ENCODE results near the gene GPS2.
A peak's percentile ranks its signal among the peaks of the same experiment; 100 is the strongest.

GPS2 gene

DNA sequence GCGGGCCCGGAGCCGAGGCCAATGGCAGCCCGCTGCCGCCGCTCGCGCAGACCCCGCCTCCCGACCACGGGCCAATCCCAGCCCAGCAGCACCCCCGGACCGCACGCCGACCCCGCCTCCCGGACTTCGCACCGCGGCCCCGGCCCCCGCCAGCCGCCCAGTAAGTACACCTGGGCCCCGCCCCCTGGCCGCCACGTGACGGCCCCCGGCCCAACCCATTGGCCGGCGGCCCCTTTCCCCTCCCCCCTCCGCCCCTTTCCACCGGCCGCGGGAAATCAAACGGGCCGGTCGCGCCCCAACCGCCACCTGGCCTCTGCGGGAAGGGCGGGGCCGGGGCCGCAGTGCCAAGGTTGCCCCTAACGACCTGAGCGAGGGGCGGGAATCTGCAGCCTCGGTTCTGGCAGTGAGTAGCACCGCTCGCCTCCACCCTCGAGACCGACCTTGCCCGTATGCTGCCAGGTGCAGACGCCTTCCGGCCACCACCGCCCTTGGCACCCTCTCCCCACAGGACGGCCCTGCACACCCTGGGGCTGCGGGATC is 20.5 kb downstream of the GPS2 start, which contains the start of gene YBX2:
TSS of gene YBX2 (minus strand) at position 26 of the 540 bp plus-strand sequence. CDS start 139 bp downstream, outside the sequence.
- DNase-seq, result peak in 13 of 58 donors; percentile 5 to 61 (median 18)

DNA sequence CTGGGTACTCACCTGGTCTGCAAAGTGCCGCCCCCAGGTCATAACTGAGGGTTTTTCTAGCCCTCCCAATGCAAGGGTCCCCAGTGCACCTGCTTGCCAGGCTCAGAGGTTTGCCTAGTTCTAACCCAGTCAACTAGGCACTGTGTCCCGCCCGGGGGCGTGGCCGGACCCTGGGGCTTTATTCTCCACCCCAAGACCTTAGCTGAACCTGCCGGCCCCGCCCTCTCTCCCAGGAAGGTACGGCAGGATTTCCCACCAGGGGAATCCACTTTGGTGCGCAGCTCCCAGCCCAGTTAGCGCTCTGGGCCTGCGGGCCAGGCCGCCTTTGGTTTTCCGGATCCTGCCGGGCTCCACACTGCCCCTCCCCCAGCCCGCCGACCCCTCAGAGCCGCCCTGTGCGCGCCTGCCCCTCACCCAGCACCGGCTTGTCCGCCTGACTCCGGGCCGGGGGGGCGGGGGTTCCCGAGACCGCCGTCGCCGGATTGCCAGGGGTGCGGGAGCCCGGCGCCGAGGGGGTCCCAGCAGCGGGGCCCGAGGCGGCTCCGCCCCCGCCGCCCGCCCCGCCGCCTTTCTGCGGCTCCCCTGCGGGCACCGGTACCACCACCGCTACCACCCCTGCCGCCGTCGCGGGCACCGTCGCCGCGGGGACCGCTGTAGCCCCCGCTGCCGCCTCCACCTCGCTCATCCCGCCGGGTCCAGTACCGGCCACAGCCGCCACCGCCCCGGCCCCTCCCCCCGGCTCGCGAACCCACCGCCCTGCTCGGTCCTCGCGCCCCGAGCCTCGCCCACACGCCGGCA is 21.1 kb downstream of the GPS2 start:
- DNase-seq, result peak in 1 of 58 donors; percentile 59

DNA sequence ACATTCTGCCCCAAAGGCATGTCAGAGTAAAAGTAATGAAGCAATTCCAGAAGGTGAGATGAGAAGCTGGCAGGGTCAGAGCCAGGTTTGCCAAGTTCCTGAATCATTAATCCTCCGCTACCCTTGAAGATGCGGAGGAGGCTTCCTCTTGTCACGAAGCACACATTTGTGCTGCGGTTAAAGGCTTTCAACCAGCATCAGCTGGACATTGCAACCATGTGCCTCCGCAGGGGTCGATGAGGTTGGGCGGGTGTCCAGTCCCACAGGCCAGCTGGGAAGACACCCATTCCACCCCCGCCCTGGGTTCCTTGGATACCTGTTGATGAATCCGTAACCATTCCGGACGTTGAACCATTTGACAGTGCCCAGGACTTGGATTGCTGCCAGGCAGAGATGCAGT is 22.0 kb downstream of the GPS2 start:
- no peak for DNase-seq

DNA sequence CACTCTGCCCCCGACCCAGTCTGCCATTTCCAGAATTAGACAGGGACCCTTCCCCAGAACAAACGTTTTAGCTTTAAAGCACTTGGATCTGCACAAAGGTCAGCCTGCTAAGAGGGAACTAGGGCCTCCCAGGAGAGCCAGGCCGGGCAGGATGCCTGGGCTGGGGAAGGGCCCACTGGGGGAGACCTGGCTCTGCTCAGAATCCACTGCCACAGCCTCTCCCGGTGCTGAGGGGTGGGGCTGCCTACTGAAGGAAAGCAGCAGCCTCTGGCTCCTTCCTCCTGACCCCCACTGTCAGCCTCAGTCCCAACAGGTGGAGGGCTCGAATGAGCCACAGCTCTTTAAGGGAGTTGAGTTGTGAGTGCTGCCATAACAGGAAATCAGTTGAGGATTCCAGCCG is 22.4 kb downstream of the GPS2 start:
- DNase-seq, result peak in 2 of 58 donors; percentile 3 to 15

DNA sequence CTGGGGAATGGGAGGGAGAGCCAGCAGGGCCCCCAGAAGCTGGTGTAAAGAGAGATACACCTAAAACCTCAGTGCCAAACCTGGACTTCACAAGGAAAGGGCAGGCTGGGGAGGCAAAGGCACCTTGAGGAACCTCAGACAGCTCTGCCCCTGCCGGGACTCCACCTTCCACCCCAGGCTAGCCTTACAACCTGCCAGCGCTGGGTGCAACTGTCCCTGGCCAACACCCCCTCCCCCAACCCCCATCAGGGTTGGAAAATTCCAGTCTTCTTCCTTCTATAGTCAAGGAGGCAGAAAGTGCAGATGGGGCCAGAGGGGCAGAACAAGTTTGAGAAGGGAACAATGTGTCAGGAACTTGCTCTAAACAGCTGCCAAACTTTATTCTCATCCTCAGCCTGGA is 23.0 kb downstream of the GPS2 start:
- no peak for DNase-seq

DNA sequence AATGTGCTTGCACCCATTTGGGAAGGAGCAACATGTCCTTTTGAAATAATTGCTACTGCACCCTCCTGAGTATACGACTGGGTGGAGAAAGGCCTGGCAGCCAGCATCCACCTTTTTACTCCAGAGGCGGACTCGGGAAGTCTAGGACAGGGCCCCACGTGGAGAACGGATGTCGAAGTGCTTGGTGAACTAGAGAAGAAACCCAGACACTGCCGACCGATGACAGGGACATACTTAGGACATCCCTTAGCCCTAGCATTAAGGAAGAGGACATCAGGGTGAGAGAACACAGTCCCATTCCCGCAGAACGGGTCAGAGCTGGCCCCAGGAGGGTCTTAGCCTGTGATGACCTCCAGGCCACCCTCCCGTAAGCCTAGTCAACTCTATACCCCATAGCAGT is 24.5 kb downstream of the GPS2 start:
- DNase-seq, result no peak

DNA sequence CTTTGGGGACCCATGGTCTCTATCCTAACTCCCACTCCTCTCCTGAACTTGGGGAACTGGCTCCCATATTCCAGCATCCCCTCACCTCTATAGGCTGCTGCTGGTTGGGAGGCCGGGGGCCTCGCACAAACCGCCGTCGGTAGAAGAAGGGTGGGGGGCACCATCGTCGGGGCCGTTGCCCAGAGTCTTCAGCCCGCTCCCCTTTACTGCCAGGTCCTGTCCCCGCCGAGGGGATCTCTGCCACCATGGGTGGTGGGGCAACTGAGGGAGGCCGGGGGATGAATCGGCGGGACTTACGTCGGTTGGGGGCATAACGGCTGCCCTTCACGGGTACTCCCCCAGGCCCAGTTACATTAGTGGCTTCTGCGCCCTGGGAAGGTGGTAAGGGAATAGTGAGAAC is 25.0 kb downstream of the GPS2 start:
- no peak for DNase-seq

DNA sequence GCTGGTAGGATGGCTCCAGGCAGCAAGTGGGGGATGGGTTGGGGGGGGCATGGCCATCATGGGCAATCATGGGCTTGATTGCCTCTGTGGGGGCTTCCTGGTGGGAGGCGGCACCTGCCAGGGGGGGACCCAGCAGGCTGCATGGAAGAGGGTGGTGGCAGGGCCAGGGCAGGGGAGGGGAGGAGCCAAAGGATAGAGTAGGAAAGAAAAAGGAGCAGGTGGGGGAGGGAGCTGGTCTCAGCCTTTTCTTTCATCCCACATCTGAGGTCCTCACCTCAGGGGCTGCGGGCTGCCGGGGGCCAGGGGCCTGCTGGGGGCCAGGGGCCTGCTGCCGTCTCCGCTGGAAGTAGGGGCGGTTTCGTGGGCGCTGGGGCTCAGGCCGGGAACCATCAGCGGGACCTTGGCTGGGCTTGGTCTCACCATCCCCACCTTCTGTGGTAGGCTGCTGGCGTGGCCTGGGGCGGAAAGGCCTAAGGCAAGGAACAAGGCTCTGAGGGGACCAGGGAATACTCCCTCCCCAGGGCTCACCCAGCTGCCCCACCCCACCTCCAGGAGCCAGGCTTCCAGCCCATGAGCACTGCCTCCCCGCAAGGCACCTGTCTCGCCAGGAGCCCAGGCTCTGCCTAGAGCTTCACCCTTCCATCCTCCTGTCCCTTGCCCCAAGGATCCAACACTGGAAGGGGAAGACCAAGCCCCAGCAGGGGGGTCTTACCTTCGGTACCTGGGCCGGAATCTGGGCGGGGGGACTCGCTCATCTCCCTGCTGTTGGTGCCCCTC is 25.7 kb downstream of the GPS2 start:
- DNase-seq, result no peak

DNA sequence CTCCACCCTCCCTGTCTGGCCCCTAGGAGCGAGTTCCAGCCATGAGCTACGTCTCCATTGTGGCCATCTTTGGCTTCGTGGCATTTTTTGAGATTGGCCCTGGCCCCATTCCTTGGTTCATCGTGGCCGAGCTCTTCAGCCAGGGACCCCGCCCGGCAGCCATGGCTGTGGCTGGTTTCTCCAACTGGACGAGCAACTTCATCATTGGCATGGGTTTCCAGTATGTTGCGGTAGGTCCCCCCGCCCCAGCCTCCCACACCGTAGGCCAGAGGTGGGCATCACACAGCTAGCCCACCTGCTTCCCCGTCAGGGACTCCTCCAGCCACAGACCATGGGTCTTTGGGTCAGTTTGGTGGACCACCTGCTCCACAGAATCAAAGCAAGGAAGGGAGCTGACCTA is 29.5 kb downstream of the GPS2 start:
- DNase-seq, result no peak

DNA sequence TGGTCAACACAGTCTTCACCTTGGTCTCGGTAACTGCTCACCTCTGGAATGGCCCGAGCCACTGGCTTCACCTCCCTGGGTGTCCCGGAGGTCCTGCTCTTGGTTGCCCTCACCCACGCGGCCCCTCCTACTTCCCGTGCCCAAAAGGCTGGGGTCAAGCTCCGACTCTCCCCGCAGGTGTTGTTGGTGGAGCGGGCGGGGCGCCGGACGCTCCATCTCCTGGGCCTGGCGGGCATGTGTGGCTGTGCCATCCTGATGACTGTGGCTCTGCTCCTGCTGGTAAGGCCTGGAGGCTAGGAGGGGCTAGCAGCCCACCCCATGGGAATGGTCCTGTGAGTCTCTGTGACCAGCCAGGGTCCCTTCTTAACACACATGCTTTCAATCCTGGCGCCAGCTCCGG is 30.2 kb downstream of the GPS2 start:
- DNase-seq, result no peak

DNA sequence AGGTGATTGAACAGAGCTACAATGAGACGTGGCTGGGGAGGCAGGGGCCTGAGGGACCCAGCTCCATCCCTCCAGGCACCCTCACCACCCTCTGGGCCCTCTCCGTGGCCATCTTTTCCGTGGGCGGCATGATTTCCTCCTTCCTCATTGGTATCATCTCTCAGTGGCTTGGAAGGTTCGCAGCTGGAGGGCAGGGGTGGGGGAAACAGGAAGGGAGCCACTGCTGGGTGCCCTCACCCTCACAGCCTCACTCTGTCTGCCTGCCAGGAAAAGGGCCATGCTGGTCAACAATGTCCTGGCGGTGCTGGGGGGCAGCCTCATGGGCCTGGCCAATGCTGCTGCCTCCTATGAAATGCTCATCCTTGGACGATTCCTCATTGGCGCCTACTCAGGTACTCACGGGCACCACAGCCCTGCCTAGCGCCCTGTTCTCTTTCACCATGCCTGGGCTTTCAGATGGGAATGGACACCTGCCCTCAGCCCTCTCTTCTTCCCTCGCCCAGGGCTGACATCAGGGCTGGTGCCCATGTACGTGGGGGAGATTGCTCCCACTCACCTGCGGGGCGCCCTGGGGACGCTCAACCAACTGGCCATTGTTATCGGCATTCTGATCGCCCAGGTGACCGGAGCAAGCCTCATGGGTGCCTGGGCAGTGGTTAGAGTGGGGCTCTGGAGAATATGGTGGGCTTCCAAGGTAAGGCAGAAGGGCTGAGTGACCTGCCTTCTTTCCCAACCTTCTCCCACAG is 31.5 kb downstream of the GPS2 start:
- no peak for DNase-seq

DNA sequence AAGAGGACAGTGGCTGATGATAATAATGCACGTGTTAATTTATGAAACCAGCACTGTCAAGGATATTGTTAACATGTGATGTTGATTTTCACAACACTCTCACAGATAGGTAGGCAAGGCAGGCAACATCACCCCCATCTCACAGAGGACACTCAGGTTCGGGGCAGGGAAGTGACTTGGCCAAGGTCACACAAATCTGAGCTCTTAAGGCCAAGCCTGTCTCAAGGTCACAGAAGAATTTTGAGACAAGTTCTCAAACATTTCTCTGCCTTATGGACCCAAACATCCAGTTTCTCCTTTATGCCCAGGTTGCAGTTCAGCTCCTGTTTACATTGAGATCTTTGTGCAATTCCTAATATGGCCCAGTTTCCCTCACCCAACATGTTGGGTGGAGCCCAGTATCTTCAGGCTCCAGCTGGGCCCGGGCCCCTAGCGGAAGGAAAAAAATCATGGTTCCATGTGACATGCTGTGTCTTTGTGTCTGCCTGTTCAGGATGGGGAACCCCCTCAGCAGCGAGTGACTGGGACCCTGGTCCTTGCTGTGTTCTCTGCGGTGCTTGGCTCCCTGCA is 32.3 kb downstream of the GPS2 start:
- no peak for DNase-seq

DNA sequence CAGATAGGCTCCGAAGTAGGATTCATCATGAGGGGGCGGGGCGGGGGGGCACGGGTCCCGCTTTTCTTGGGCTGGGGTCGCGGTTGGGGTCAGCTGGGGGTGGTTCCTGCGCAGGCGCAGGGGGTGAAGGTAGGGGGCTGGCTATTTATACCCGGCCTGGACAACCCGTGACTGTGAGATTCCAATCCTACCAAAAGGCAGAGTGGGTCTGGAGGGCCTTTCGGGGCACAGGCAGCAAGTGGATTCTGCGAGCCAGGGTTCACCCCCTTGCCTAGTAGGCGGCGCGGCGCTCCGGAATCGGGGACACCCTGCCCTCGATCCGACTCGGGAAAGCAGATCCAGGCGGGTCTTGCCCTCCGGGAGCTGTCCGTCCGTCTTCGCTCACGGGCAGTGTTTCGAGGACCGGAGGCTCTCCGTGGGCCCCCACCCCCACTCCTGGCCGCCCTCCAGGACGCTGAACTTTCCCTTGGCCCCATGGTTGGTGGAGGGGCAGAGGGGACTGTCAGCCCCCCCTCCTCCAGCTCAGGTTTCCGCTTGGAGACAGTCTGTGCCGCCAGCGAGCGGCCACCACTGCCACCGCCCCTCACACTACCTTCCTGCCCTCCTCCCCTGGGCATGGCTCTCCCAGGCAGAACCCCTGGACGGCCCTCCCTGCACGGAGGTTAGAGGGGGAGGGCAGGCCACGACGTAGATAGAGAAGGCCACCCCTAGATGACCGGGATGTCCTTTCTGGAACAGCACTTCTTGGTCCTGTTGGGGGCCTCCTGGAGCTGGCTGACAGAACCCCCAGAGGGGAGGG is 33.0 kb downstream of the GPS2 start:
- peak in 1 of 58 donors; percentile 36 for DNase-seq

DNA sequence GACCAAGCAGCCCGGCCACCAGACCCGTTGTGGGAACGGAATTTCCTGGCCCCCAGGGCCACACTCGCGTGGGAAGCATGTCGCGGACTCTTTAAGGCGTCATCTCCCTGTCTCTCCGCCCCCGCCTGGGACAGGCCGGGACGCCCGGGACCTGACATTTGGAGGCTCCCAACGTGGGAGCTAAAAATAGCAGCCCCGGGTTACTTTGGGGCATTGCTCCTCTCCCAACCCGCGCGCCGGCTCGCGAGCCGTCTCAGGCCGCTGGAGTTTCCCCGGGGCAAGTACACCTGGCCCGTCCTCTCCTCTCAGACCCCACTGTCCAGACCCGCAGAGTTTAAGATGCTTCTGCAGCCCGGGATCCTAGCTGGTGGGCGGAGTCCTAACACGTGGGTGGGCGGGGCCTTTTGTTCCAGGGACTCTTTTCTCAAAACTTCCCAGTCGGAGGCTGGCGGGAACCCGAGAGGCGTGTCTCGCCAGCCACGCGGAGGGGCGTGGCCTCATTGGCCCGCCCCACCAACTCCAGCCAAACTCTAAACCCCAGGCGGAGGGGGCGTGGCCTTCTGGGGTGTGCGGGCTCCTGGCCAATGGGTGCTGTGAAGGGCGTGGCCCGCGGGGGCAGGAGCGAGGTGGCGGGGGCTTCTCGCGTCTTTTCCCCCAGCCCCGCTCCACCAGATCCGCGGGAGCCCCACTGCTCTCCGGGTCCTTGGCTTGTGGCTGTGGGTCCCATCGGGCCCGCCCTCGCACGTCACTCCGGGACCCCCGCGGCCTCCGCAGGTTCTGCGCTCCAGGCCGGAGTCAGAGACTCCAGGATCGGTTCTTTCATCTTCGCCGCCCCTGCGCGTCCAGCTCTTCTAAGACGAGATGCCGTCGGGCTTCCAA is 33.8 kb downstream of the GPS2 start, which contains the start of gene SLC2A4:
TSS of gene SLC2A4 (plus strand) at position 645 of the 879 bp plus-strand sequence. CDS start at position 862, 217 bp downstream.
- peak in 52 of 58 donors; percentile 1 to 79 (median 62) for DNase-seq

DNA sequence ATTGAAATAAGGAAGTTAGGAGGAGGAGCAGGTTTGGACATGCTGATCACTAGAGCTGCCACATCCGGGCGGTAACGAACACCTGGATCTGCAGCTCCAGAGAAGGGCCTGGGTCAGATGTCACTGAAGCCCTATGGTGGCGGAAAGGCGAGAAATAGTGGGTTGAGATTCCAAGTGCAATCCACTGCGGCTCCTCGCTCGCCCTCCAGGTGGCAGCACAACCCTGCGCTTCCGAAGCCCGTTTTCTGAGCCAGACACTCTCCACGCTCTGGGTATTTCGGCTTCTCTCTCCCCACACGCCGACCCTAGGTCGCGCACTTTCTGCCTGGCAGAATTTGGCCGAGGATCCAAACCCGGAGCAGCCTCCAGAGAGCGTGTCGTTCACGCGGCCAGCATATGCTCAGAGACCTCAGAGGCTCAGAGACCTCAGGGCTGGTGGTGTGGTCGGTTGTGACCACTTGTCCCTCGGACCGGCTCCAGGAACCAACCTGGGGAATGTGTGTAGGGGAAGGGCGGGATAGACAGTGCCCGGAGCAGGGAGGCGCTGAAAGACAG is 34.6 kb downstream of the GPS2 start:
- DNase-seq, result peak in 54 of 58 donors; percentile 17 to 83 (median 64)

DNA sequence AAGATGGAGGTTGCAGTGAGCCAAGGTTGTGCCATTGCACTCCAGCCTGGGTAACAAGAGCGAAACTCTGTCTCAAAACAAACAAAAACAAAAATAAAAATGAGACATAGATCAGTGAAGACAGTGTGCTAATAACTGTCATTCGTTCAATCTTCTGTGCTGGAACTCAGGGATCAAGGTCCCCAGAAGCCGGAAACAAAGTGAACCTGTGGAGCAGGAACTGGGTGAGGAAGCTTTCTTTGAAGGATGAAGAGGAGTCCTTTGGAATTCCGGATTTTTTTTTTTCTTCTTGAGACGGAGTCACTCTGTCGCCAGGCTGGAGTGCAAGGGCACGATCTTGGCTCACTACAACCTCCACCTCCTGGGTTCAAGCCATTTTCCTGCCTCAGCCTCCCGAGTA is 35.7 kb downstream of the GPS2 start:
- no peak for DNase-seq

DNA sequence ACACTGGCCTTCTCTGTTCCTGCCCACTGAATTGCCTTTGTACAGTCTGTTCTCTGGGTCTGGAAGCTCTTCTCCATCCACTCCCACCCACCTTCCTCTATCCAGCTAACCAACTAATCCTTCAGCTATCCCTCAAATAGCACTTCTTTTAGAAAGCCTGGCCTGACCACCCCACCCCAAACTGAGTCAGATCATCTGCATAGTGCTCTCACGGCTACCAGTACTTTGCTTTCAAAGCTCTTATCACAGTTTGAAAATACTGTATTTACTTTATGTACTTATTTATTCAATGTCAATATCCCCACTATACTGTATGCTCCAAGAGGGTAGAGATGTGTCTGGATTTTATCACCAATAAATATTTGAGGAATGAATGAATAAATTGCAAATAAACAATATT is 48.4 kb downstream of the GPS2 start:
- no peak for DNase-seq

DNA sequence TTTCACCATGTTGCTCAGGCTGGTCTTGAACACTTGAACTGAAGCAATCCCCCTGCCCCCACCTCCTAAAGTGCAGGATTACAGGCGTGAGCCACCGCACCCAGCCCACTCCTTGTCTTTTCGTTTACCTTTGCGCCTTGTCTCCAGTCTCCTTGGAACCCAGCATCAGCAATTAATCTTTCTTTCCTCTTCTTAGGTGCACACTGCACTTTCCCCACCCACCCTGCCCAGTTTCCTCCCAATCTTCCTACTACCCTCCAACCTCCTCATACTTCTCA is 51.4 kb downstream of the GPS2 start:
- DNase-seq, result no peak

Measured in anterior cingulate cortex (tissue), 58 donors.